Measurements from ENCODE around the gene MSGN1.

GRCh38 chr2:17793803-17794354 lies 22.4 kb upstream of the MSGN1 start:
- TF ChIP-seq EZH2 (IDR thresholded peaks at IDR 0.05) (no peak), POLR2AphosphoS5 (IDR thresholded peaks at IDR 0.05; ENCODE audit: borderline replicate concordance, low read depth, low read length) (no peak)

Measured in SK-N-MC (cell line).